CD4-positive, alpha-beta T cell treated with Interleukin-17A for 1 hour (primary cell): ENCODE results near the gene SLC23A1.
"Not testable (repeated sequence)": the region's sequence is repeated elsewhere in the genome, so short reads cannot be mapped to it uniquely, and the experiment has no call there.

Experiments
- DNase-seq: peaks from one replicate; pipeline ENCODE4 v3.0.0-alpha.2; 2020

SLC23A1 gene

GRCh38 chr5:139363937-139364336 is 19.2 kb downstream of the SLC23A1 start:
- no peak for DNase-seq

- no peak for DNase-seq
Measured at GRCh38 chr5:139361835-139362429, 21.2 kb downstream of the SLC23A1 start.

- DNase-seq: no peak
Measured at GRCh38 chr5:139360384-139360783, 22.7 kb downstream of the SLC23A1 start.

GRCh38 chr5:139358064-139358463 is 25.0 kb downstream of the SLC23A1 start:
- no peak for DNase-seq

- DNase-seq: not testable (repeated sequence)
Measured at GRCh38 chr5:139355900-139356299, 27.2 kb downstream of the SLC23A1 start.

GRCh38 chr5:139354186-139354585 is 28.9 kb downstream of the SLC23A1 start:
- DNase-seq: no peak

- DNase-seq: not testable (repeated sequence)
Measured at GRCh38 chr5:139347863-139348262, 35.2 kb downstream of the SLC23A1 start.

- not testable (repeated sequence) for DNase-seq
Measured at GRCh38 chr5:139345442-139345841, 37.7 kb downstream of the SLC23A1 start.

GRCh38 chr5:139344177-139344576 is 38.9 kb downstream of the SLC23A1 start:
- no peak for DNase-seq

GRCh38 chr5:139343476-139343875 is 39.6 kb downstream of the SLC23A1 start:
- DNase-seq: no peak

GRCh38 chr5:139342423-139342723 is 40.7 kb downstream of the SLC23A1 start:
- DNase-seq: no peak

- peak; percentile 98 for DNase-seq
Measured at GRCh38 chr5:139341689-139342422, 41.2 kb downstream of the SLC23A1 start, which contains the start of gene PAIP2. Gene PAIP2, plus strand, starts transcription at chr5:139341854. Its CDS starts 21,931 bp downstream, at chr5:139363785.

- no peak for DNase-seq
Measured at GRCh38 chr5:139341187-139341688, 41.9 kb downstream of the SLC23A1 start.

- DNase-seq: no peak
Measured at GRCh38 chr5:139340051-139340450, 43.0 kb downstream of the SLC23A1 start.

GRCh38 chr5:139335811-139336210 is 47.3 kb downstream of the SLC23A1 start:
- DNase-seq: no peak
